ENCODE data around the gene DALRD3.

DALRD3 gene, protein sequence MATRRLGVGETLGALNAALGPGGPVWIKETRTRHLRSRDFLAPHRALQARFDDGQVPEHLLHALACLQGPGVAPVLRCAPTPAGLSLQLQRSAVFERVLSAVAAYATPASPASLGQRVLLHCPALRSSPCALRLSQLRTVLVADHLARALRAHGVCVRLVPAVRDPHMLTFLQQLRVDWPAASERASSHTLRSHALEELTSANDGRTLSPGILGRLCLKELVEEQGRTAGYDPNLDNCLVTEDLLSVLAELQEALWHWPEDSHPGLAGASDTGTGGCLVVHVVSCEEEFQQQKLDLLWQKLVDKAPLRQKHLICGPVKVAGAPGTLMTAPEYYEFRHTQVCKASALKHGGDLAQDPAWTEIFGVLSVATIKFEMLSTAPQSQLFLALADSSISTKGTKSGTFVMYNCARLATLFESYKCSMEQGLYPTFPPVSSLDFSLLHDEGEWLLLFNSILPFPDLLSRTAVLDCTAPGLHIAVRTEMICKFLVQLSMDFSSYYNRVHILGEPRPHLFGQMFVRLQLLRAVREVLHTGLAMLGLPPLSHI

DNA sequence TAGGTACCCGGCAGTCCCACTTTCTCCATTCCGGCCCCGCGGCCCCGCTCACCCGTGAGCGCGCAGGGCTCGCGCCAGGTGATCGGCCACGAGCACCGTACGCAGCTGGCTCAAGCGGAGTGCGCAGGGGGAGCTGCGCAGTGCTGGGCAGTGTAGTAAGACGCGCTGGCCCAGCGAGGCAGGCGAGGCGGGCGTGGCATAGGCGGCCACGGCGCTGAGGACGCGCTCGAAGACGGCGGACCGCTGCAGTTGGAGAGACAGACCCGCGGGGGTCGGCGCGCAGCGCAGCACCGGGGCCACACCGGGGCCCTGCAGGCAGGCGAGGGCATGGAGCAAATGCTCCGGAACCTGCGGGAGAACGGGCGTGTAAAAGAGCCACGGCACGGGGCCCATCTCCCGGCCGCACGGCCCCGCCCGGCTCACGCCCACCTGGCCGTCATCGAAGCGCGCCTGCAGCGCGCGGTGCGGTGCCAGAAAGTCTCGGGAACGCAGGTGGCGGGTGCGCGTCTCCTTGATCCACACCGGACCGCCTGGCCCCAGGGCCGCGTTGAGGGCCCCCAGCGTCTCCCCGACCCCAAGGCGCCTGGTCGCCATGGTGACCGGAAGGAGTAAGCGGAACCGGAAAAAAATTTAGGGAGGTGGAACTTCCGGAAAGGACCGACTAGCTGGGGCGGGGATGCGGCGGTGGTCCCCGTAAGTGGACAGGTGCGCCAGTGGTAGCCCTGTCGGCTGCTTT is at the start of gene DALRD3:
DALRD3 (minus strand) TSS at position 610 of the 736 bp plus-strand sequence; CDS start at position 594, 16 bp downstream.
- peak; percentile 80 for DNase-seq

DNA sequence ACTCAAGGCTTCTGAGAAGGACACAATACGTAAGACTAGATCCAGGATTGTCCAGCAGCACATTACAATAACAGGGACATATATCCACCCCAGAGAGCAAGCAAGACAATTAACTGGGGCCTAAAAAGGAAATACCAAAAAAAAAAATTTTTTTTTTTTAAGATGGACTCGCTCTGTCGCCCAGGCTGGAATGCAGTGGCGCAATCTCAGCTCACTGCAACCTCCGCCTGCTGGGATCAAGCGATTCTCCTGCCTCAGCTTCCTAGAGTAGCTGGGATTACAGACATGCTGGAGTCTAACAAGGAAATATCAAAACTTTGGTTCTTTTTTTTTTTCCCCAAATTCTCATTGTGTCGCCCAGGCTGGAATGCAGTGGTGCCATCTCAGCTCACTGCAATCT is 39.6 kb upstream of the DALRD3 start:
- DNase-seq: no peak

DNA sequence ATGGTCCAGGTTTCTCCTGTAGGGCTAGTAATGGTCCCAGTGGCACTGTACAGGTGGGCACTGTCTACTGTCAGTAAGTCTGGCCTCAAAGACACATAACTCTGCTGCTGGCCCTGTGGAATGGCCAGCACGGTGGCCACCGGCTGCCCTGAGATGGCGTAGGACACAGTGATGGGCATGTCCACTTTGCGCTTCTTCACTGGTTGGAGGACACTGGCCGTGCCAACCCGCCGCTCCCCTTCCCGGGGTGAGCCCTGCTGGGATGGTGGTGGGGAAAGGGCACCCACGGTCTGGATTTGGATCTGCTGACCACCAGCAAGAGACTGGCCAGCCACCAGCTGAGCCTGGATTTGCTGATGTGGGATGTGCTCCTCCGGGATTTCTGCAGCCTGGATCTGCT is 38.9 kb upstream of the DALRD3 start:
- DNase-seq: no peak

DNA sequence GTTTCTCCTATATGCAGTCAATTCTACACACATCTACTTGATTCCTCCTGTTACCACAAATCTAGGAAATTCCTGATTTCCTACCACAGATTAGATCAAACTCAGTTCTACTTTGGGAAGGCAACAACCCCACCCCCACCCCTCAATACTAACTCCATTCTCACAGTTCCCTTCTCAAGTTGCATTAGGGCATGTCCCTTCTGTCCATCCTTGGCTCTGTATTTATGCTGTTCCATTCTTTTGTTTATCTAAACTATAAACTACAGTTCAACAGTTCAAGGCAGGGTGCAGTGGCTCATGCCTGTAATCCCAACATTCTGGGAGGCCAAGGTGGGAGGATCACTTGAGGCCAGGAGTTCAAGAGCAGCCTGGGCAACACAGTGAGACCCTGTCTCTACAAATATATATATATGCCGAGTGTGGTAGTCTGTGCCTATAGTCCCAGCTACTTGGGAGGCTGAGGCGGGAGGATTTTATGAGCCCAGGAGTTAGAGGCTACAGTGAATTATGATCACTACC is 36.0 kb upstream of the DALRD3 start:
- no peak for DNase-seq

DNA sequence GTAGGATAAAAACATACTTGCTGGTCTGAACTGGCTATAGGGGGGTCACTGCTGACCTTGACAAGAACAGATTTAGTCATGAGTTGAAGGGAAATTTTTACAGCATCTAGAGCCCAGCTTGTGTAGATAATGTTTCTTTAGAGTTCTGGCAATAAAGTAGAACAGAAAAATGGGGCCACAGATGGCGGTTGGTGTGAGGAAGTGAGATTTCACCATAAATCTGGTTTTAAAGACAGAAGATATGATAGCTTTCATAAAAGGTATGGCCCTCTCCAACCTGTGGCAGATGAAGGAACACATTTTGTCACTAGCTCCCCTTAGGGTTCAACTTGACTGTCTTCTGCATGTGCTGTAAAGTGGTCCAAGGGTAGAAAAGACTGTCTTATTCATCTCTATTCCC is 35.2 kb upstream of the DALRD3 start:
- no peak for DNase-seq

DNA sequence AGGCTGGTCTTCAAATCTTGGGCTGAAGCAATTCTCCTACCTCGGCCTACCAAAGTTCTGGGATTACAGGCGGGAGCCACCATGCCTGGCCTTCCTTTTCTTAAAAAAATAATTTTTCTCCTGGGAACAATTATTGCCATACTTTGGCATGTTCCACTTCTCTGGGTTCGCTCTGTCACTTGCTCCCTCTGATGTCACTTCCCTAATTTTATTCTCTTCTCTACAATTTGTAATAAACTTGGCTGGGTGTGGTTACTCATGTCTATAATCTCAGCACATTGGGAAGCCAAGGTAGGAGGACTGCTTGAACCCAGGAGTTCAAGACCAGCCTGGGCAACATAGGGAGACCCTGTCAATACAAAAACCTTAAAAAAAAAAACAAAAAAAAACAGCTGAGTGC is 16.9 kb upstream of the DALRD3 start:
- no peak for DNase-seq

DNA sequence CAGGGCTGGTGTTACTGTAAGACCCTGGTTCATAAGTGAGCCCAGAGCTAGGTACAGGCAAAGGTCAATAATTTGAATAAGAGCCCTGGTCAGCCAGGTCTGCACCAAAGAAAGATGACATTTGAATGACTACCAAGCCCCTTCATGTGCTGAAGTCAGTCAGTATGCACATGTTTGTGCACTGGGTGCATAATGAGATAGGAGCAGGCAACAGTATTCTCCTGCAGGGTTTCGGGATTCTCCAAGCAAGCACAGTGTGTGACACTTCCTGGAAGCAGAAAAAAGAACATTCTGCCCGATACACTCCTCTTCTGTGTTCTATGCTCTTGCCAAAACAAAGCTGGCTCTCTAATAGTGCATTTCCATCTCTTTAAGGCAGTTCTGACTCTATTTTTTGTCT is 16.3 kb upstream of the DALRD3 start:
- DNase-seq: no peak

DNA sequence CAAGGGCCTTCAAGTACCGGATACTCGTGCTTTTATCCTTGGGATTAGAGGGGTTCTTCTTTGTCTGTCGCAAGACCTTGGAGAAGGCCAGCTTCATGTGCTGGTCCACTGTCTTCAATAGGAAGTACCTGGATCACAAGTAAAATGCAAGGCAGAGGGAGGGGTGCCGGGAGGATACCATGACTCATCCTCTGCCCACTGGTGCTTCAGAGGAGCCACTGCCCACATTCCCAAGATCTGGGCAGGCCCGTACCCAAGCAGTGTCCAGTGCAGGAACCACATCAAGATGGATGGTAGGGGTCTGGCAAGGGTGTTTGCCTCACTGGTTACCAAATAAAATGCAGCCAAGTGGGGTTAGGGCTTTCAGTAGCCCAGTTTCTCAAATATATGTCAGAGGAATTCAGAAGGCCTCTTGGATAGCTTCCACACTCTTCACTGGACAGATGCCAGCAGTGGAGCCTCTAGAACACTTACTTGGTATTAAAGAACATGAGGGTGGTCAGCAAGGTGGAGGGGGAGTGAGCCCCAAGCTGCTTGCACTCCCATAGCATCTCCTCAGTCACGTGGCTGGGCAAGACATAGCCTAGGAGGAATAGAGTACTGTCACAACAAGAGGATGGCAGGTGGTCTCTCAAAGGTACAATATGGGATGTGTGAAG is 14.4 kb upstream of the DALRD3 start:
- no peak for DNase-seq

DNA sequence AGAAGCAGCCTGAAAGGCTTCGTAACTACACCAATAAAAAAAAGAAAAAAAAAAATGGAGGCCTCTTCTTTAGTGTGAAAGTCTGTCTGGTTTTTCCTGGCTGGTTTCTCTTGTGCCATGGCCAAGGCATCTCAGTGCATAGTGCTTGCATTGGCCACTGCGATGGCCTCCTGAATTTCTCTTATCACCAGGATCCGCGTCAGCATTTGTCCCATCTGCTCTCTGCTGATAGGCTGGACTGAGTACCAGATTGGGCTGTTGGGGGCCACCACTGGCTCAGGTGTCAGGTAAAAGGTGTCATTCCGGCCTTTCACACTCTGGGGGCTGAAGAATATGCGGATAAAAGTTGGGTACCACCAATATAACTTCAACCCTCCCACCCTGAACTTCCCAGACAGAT is 11.9 kb upstream of the DALRD3 start:
- DNase-seq: no peak

DNA sequence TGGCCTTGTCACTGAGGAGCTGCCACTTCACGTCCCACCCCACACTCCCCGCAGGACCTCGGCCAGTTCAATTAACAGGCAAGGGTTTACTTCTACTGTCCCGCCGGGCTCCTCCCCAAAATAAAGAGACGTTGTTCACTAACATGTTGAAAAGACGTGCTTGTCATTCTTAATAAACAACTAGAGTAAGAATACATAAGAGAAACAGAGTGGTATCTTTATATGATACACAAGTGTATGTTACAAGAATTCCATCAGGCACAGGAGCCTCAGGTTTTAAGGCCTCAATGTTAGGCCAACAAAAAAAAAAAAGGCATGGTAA is 11.1 kb upstream of the DALRD3 start:
- DNase-seq: no peak

DNA sequence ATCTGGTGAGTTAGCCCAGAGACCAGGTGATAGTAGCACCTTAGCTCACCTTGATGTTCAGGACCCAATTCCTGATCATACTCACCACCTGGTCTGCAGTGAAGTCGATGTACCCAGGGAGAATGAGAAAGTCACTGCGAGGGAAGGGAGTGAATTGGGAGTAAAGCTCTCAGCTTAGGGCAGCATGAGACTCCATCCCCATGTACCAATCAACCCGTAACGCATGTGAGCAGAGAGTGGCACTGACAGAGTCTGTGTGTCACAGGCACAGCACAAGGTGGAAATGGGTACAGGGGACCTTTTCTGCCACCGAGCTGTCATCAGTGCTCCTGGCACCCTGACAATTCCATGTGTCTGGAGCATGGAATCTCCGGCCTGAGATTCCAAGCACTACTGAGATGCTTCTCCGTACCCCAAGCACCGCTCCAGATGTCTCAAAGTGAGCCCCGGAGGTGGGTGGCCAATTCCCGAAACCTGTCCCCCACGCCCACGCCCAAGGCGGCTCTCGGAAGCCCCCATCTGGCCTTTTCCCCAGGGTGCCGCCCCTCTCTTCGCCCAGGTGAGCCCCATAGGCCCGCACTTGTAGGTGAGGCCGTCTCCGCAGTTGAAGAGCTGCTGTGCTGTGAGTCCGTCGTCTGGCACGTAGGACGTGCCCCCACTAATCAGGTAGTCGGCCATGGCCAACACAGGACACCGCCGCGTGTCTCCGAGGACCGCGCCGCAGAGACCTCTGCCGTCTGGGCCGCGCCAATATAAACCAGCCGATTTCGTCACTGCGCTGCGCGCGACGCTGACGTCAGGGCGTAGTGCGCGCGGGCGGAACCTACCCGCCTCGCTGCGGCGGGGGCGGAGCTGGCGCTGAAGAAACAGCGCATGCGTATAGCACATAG is 10.5 kb upstream of the DALRD3 start, which contains the start of gene IMPDH2:
IMPDH2 (minus strand) TSS at position 726 of the 890 bp plus-strand sequence; CDS start at position 678, 48 bp downstream.
- DNase-seq: peak; percentile 96

DNA sequence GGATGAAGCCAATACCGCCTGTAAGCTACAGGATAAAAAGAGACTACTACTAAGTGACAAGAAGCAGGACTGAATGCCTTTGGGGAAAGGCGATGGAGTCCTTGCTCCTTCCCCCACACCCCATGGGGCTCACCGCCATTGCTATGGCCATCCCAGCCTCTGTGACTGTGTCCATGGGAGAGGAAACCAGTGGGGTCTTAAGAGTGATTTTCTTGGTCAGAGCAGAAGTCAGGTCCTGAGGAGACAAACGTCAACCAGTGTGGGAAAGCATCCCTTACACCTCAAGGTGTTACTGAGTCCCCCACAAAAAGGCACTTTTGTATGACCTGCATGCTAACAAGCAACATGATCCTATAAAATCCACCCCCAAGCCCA is 9.9 kb upstream of the DALRD3 start:
- no peak for DNase-seq

DNA sequence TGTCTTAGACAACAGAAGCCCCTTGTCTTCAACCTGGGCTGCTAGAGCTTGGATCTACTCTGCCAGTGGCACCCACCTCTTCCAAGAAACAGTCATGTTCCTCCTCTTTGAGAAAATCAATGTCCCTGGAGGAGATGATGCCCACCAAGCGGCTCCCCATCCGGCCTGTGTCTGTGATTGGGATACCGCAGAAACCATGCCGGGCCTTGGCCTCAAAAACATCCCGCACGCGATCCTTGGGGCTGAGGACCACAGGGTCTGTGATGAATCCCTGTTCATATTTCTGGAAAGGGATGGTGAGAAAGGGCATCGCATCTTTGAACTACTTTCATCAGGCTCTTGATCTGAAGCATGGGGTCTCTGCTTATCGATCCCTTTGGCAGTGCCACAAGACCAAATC is 9.3 kb upstream of the DALRD3 start:
- no peak for DNase-seq

DNA sequence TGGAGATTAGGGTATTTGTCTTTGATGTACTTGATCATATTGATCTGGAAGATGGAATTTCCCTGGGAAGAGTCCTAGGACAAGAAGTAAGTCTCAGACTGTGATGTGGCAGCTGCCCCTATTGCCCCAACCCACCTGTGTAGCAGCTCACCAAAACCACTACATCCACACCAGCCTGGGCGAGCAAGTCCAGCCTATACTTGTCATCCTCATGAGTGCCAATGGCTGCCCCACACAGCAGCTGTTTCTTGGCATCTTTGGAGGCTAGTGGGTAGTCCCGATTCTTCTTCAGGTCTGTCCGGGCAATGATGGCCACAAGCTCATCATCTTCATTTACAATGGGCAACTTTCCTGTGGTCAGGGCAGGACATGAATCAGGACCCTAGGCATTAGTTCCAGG is 8.2 kb upstream of the DALRD3 start:
- DNase-seq: no peak

DNA sequence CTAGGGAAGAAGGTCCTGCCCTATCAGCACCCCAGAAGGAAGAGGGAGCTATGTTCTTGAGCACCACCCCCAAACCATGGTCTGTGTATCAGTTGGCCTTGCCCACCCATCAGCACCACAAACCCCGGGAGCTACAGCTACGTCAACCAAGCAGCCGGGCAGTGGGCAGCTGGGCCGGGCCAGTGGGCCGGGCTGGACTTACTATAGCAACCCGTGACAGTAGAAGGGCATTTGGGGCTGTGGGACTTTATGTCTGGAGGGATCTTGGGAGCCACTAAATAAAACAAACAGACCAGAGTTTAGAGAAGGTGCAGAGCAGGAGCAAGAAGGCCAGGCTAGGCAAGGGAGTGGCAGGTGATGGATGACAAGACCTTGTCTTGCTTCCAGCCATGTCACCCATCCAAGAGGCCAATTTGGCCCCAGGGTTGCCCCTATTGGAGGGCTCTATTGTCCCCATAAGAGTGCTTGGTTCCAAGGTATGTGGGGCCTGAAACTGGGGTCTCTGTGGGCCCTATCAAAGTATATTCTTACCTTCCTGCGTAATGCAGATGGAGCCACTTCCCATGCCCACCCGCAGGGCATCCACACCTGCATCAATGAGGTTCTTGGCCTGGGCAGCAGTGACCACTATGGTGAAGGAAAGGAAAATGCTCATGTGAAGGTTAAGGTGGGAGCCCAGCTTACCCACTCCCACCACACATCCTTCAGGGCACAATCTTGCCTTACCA is 7.6 kb upstream of the DALRD3 start:
- DNase-seq: no peak

DNA sequence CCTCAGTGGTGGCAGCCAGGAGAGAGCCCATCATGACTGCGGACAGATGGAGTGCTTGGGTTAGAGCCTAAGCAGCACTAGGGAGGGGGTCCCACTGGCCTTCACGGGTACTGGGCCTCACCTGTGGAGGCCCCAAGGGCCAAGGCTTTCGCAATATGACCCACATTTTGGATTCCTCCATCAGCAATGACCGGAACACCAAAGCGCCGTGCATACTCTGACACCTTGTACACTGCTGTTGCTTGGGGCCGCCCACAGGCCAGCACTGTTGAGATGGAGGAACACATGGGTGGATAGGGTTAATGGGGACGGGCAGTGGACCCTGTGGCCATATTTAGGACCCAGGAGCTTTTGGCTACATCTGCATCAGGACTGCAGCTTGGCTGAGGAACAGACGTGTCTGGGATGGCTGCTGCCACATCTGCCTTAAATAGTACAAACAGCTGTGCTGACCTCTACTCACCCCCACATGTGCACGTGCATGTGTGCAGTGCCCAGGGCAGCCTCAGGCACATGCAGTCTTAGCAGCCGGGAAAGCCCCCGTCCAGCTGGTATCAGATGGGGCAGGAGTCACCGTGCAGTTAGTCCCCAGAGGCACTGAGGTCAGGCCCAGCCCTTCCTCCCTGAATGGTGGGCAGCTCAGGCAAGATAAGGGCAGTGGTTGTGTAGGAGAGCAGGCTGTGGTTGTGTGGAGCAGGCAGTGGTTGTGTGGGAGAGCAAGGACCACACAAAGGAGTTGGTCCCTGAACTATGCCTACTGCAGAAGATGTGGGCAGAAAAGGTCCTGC is 6.8 kb upstream of the DALRD3 start:
- DNase-seq: no peak

DNA sequence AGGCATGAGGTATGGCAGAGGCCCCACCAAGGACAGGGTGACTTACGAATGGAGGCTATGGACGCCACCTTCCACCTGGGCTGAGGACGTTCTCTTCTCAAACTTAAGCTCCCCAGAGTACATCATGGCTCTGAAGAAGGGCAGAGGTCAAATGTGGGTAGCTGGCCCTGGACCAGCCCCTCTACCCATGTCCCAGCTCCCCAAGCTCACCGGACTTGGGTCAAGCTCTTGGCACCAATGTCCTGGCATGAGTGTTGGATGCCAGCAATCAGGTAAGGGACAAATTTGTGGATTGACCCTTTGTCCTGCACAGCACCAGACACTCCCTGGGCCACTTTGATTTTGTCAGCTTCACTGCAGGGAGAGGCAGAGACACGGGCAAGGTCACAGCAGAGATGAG is 6.1 kb upstream of the DALRD3 start:
- no peak for DNase-seq

DNA sequence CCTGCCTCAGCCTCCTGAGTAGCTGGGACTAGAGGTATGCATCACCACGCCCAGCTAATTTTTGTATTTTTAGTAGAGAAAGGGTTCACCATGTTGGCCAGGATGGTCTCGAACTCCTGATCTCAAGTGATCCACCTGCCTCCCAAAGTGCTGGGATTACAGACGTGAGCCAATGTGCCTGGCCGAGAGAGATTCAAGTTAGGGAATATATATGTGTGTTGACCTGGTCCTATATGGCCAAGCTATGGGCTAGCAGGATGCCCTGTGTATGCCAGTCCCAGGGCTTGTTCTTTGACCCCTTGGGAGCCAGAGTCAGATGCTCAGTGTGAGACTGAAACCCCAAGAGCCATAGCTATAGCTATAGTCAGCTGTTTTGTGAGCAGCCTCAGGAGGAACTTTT is 5.4 kb upstream of the DALRD3 start:
- DNase-seq: no peak

DNA sequence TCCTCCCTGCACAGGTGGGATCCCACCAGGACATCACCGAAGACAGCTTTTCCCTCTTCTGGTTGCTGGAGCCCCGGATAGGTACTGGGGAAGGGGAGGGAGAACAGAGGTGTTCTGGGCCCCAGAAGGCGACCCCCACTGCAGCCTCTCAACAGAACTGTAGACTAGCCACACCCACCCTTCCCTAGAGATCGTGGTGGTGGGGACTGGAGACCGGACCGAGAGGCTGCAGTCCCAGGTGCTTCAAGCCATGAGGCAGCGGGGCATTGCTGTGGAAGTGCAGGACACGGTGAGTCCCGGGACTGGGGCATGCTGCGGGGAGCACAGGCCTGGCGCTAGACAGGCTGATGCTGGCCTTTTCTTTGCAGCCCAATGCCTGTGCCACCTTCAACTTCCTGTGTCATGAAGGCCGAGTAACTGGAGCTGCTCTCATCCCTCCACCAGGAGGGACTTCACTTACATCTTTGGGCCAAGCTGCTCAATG is 4.3 kb upstream of the DALRD3 start:
- peak; percentile 44 for DNase-seq

DNA sequence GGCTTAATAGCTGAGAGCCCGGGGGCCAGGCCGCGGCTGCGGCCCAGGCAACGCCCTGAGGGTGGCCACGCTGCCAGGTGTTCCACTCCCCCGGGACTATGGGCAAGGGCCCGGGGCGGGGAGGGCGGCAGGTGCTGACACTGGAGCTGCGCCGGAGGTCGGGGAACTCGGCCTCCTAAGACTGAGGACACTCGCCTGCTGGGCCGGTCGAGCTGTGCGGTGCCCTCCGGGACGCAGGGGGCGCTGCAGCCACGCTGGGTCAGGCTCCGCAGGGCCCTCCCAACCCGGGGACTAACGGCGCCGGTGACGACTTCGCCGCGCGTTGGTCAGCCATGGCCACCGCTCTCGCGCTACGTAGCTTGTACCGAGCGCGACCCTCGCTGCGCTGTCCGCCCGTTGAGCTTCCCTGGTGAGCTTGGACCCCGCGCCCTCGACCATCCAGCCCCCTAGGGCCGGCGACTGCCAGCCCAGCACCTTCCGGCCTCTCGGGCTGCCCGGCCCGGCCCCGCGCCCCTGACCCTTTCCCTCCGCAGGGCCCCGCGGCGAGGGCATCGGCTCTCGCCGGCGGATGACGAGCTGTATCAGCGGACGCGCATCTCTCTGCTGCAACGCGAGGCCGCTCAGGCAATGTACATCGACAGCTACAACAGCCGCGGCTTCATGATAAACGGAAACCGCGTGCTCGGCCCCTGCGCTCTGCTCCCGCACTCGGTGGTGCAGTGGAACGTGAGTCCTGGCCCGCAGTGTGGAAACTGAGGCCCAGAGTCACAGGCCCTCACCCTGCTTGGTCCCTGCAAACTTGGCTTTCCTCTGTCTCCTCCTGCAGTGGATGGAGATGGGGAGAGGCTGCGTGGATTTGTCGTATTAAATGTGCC is 3.7 kb upstream of the DALRD3 start, which contains the start of gene NDUFAF3:
NDUFAF3 (plus strand) TSS at position 309 of the 875 bp plus-strand sequence; CDS start at position 333, 24 bp downstream.
- DNase-seq: peak; percentile 96
